ENCODE data around the gene ZNF438. TPM values are rescaled to one million over a fixed set of nuclear protein-coding genes. Genes with fewer than 3 reads are reported as not detected.

ZNF438 gene
- total and polyA plus RNA-seq, 2 of the 8 experiments (the other 6 are each of a cell fraction or from before 2014, with no cell fraction given), result 0.95 to 1.7 TPM

- H3K56ac ChIP-seq (replicated peaks; ENCODE audit: insufficient read length, low read depth, low read length), result no peak overlapping the region
- no peak overlapping the region for H3K4ac ChIP-seq (replicated peaks; ENCODE audit: insufficient read length, low read depth, low read length)
- no peak overlapping the region for H2BK20ac ChIP-seq (ENCODE audit: low read length)
- no peaks in the 10 kb centered on the region for H3K27me3 ChIP-seq (replicated peaks in 1 of 4; ENCODE audit: control insufficient read depth in 3 of 4, extremely low read depth in 1 of 4, insufficient read depth in 3 of 4, low read length in 3 of 4)
- ChIA-PET POLR2A (ENCODE audit: partially characterized antibody) (no interaction called here), CTCF (ENCODE audit: partially characterized antibody) (no interaction called here)
- no peak overlapping the region for H4K5ac ChIP-seq (ENCODE audit: insufficient read length, low read depth, low read length)
- no peak overlapping the region for H2BK15ac ChIP-seq (ENCODE audit: low read length)
- no peaks in the 10 kb centered on the region for H3K9me3 ChIP-seq (ENCODE audit: insufficient read depth in 2 of 2, low read depth in 1 of 2, low read length in 1 of 2)
- 95% methylated on average over 5 of the region's 5 CpGs; no CpG with 5 or more reads in 1 of the 2 experiments for WGBS, 2 experiments (ENCODE audit: extremely low coverage in 1 of 2, insufficient coverage in 1 of 2, insufficient read length in 1 of 2, insufficient replicate concordance in 2 of 2, low coverage in 1 of 2, low lambda C conversion rate in 2 of 2, missing lambda C conversion rate in 1 of 2)
- H3K23ac ChIP-seq (ENCODE audit: insufficient read length), result no peak overlapping the region
- no peak overlapping the region for H3K4me2 ChIP-seq (ENCODE audit: insufficient read depth in 1 of 2, low read depth in 2 of 2, low read length in 2 of 2)
- no peak overlapping the region for H3K14ac ChIP-seq (ENCODE audit: insufficient read length)
- H3K27ac ChIP-seq (ENCODE audit: low read depth, low read length), result no peak overlapping the region
- H3K4me1 ChIP-seq (replicated peaks in 1 of 4; ENCODE audit: control insufficient read depth in 3 of 4, insufficient read depth in 4 of 4, low read length in 3 of 4), result no peaks in the 10 kb centered on the region; a peak in 2 of 7 replicates
- no peak overlapping the region for H2AK5ac ChIP-seq (ENCODE audit: low read depth, low read length)
- H3K79me2 ChIP-seq (ENCODE audit: control insufficient read depth in 1 of 2, insufficient read depth in 2 of 2, low read length in 2 of 2), result no peaks in the 10 kb centered on the region
- no peak overlapping the region for H2AFZ ChIP-seq (ENCODE audit: low read length)
- no peaks in the 10 kb centered on the region for H3K23me2 ChIP-seq (ENCODE audit: low read depth, low read length)
- no peak for DNase-seq (ENCODE audit: low read depth in 1 of 2, low spot score in 2 of 2)
- no peak overlapping the region for H2BK120ac ChIP-seq (replicated peaks; ENCODE audit: low read depth, low read length)
- no peak overlapping the region; the same call in 1 of the 2 replicates for H3K18ac ChIP-seq (ENCODE audit: extremely low read depth, low read length)
- H3K36me3 ChIP-seq (ENCODE audit: control insufficient read depth in 2 of 4, insufficient read depth in 4 of 4, low read length in 3 of 4), result no peaks in the 10 kb centered on the region
- H2BK5ac ChIP-seq (ENCODE audit: low read depth, low read length), result no peak overlapping the region
- H3K79me1 ChIP-seq (ENCODE audit: low read depth, low read length), result no peaks in the 10 kb centered on the region
- no peak for FAIRE-seq
- H4K20me1 ChIP-seq (replicated peaks in 1 of 2; ENCODE audit: control insufficient read depth in 1 of 2, insufficient read depth in 2 of 2, low read length in 2 of 2), result no peaks in the 10 kb centered on the region
- no peak overlapping the region for H3K9ac ChIP-seq (replicated peaks in 1 of 4; ENCODE audit: extremely low read depth in 1 of 4, low read depth in 3 of 4, low read length in 3 of 4)
- H2BK12ac ChIP-seq (ENCODE audit: low read depth, low read length), result no peak overlapping the region
- no peak overlapping the region for H4K8ac ChIP-seq (ENCODE audit: extremely low read depth, insufficient read depth, low read length)
- no peak overlapping the region for H3K4me3 ChIP-seq (ENCODE audit: extremely low read depth in 1 of 4, insufficient read depth in 2 of 4, low read depth in 3 of 4, low read length in 4 of 4)
- H4K91ac ChIP-seq (replicated peaks; ENCODE audit: insufficient read length, low read length), result no peak overlapping the region
- TF ChIP-seq SP4 (IDR thresholded peaks at IDR 0.05; ENCODE audit: low read length), result no peak
- TF ChIP-seq GABPA (IDR thresholded peaks at IDR 0.05; ENCODE audit: borderline replicate concordance, insufficient read depth, low read length), result no peak
- no peak for TF ChIP-seq KDM5A (IDR thresholded peaks at IDR 0.05; ENCODE audit: low read length)
- TF ChIP-seq ZNF274 (IDR thresholded peaks at IDR 0.05; ENCODE audit: borderline replicate concordance, extremely low read depth, low read length), result no peak
- TF ChIP-seq POU5F1 (IDR thresholded peaks at IDR 0.05; ENCODE audit: low read depth, low read length), result no peak
- TF ChIP-seq TEAD4 (IDR thresholded peaks at IDR 0.05; ENCODE audit: low read depth, low read length), result no peak
- TF ChIP-seq BCL11A (IDR thresholded peaks at IDR 0.05; ENCODE audit: low read depth in 2 of 2, low read length in 2 of 2), result no peak
- TF ChIP-seq E2F6 (IDR thresholded peaks at IDR 0.05), result no peak
- TF ChIP-seq TBP (IDR thresholded peaks at IDR 0.05; ENCODE audit: low read depth, low read length), result no peak
- no peak for TF ChIP-seq RAD21 (IDR thresholded peaks at IDR 0.05 in 1 of 2, conservative IDR thresholded peaks at IDR 0.05 in 1 of 2; ENCODE audit: low read depth in 2 of 2, low read length in 2 of 2)
- TF ChIP-seq KDM4A (IDR thresholded peaks at IDR 0.05; ENCODE audit: low read depth, low read length, severe bottlenecking), result no peak
- TF ChIP-seq CBX5 (IDR thresholded peaks at IDR 0.05; ENCODE audit: low read depth, low read length), result no peak
- no peak for TF ChIP-seq GTF2F1 (IDR thresholded peaks at IDR 0.05; ENCODE audit: borderline replicate concordance, low read depth, low read length)
- TF ChIP-seq SAP30 (IDR thresholded peaks at IDR 0.05; ENCODE audit: insufficient read depth, insufficient replicate concordance, low read length), result no peak
Measured at GRCh38 chr10:30842894-30843293, 188.8 kb downstream of the ZNF438 start.
